Measurements from ENCODE around the gene CCDC180.

CCDC180 gene

DNA sequence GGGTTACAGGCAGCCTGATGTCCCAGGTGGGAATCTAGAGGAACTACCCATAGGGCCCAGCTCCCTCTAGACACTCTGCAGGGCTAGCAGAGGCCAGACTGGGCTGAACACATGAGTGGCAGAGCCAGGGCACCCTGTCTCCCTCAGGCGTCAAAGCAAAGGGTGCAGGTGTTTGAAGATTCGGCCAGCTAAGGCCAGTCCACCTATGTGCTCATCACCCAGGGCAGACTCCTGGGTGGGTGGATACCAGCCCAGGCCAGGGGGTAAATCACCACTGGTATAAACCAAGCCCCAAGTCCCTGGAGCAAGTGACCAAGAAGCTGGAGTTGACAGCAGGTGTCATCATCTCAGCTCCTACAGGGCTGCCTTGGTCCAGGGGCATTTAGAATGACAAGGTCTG lies 3.4 kb downstream of the CCDC180 start:
- no peak for DNase-seq (ENCODE audit: low read depth)
- TF ChIP-seq, protein P1, sequence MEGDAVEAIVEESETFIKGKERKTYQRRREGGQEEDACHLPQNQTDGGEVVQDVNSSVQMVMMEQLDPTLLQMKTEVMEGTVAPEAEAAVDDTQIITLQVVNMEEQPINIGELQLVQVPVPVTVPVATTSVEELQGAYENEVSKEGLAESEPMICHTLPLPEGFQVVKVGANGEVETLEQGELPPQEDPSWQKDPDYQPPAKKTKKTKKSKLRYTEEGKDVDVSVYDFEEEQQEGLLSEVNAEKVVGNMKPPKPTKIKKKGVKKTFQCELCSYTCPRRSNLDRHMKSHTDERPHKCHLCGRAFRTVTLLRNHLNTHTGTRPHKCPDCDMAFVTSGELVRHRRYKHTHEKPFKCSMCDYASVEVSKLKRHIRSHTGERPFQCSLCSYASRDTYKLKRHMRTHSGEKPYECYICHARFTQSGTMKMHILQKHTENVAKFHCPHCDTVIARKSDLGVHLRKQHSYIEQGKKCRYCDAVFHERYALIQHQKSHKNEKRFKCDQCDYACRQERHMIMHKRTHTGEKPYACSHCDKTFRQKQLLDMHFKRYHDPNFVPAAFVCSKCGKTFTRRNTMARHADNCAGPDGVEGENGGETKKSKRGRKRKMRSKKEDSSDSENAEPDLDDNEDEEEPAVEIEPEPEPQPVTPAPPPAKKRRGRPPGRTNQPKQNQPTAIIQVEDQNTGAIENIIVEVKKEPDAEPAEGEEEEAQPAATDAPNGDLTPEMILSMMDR (IDR thresholded peaks at IDR 0.05; ENCODE audit: low read depth, low read length, missing control alignments): no peak
- no peak overlapping the region for H3K4me3 ChIP-seq (ENCODE audit: low read depth, low read length)

DNA sequence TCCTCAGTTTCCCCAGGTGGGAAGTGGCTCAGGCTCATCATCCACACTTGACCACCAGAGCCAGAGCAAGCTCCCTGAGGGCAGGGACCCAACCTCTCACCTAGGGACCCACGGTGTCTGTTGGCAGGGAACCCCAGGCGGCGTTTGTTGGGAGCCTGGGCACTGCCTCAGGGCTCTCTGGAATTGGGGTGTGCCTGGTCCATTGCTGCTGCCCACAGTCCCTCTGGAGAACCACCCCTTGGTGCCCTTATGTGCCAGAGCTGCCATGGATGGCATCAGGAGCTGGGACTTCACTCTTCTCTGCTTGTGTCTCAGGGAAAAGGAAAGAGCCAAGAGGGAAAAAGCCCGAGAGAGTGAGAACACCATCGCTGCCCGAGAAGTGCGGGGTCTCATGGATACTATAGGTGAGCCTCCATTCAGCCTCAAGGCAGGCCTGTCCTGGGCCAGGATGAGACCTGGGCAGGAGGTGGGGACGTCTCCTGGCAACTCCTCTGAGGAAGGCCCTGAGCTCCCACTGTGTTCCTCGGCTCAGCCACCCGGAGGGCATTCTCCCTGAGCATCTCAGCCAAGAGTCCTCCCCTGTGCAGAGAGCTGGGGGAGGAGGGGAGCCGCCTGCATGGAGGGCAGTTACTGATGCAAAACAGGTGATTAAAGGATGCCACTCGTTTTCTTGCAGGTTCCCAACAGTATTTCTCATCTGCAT lies 4.5 kb downstream of the CCDC180 start:
- DNase-seq (ENCODE audit: low read depth): no peak
- no peak overlapping the region for H3K4me3 ChIP-seq (ENCODE audit: low read depth, low read length)
- TF ChIP-seq, protein P1 (IDR thresholded peaks at IDR 0.05; ENCODE audit: low read depth, low read length, missing control alignments): no peak

DNA sequence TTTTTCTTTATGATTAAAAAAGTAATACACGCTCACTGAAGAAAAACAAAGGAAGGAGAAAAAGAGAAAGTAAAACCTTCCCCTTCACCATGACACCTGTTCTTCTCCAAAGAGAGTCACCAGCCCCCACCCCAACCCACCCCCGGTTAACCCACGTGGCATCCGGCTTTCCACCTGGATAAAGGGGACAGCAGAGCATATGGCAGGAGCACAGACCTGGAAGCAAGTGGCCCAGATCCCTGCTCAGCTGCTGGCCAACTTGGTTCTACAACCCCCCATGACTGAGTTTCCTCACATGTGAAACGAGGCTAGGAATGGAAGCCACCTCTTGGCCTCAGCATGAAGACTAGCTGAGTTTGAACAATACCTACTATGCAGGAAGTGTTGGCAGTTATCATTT lies 5.1 kb downstream of the CCDC180 start:
- DNase-seq (ENCODE audit: low read depth): no peak
- H3K4me3 ChIP-seq (ENCODE audit: low read depth, low read length): no peak overlapping the region
- TF ChIP-seq, protein P1 (IDR thresholded peaks at IDR 0.05; ENCODE audit: low read depth, low read length, missing control alignments): no peak

DNA sequence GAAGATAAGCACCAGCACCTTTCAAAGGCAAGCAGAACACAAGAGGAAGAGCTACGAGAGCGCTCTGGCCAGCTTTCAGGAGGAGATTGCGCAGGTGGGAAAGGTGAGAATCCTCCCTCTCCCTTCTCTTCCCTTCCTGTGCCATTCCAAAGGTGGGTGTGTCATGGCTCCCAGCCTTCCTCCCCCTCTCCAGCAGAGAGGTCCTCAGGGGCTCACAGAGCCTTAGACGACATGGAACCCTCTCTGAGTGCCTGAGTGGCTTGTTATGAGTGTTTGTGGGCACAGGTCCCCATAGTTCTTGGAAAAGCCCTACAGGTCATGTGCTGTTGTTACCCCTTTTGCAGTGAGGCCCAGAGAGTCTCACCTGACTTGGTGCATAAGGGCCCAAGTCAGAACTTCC lies 5.8 kb downstream of the CCDC180 start:
- no peak for DNase-seq (ENCODE audit: low read depth)
- TF ChIP-seq, protein P1 (IDR thresholded peaks at IDR 0.05; ENCODE audit: low read depth, low read length, missing control alignments): no peak
- H3K4me3 ChIP-seq (ENCODE audit: low read depth, low read length): no peak overlapping the region

DNA sequence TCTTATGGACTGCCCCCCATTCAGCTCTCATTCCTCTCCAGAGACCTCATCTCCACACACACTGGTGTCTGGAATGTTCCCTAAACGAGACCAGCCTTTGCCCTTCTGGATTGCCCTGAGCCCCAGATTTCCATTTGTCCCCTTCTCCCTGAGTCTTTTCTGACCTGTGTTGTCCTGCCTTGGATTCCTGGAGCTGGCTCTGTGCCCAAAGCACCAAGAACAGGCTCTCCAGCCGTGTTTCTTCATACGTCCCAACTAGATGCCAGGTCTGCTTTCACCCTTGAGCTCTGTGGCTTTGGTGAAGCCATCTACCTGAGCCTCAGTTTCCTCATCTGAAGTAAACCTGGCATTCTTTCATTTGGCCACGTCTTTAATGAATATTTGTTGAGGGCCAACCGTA lies 6.3 kb downstream of the CCDC180 start:
- DNase-seq (ENCODE audit: low read depth): no peak
- TF ChIP-seq, protein P1 (IDR thresholded peaks at IDR 0.05; ENCODE audit: low read depth, low read length, missing control alignments): no peak
- H3K4me3 ChIP-seq (ENCODE audit: low read depth, low read length): no peak overlapping the region

DNA sequence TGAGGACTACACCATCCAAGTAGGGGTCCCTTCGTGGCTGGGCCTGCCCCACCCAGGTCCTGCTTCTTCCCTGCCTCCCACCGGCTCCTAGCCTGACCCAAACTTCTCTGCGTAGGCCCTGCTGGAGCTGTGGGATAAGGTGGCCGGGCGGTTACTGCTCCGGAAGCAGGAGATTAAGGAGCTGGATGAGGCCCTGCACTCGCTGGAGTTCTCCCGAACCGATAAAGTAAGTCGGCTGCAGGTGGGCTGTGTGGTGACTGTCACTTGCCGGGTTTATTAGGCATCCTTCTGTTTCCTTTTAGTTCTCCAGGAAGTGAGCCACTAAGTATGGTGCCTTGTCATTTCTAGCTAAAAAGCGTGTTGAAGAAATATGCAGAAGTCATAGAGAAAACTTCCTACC lies 7.0 kb downstream of the CCDC180 start:
- H3K4me3 ChIP-seq (ENCODE audit: low read depth, low read length): no peak overlapping the region
- no peak for DNase-seq (ENCODE audit: low read depth)
- TF ChIP-seq, protein P1 (IDR thresholded peaks at IDR 0.05; ENCODE audit: low read depth, low read length, missing control alignments): no peak

DNA sequence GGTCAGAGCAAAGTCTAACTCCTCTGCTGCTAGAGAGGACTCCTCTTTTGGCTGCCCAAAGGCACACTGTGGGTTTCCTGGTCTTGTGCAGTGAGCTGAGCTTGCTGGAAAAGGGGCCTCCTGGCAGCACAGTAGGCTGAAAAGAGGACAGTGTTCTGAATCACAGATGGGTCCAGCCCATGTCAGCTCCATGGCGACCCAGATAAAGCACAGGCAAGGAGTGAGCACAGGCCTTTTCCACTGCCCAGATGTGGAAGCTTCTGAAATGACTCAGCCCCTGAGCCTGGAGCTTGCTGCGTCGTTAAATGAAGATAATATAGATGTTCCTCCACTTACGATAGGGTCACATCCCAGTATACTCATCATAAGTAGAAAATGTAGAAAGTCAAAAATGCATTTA lies 8.1 kb downstream of the CCDC180 start:
- no peak for DNase-seq (ENCODE audit: low read depth)
- no peak overlapping the region for H3K4me3 ChIP-seq (ENCODE audit: low read depth, low read length)
- TF ChIP-seq, protein P1 (IDR thresholded peaks at IDR 0.05; ENCODE audit: low read depth, low read length, missing control alignments): no peak

All from GM12864 (cell line).